ENCODE results near the gene IL18RAP.

IL18RAP gene

GRCh38 chr2:102424754-102425153 lies 1.8 kb downstream of the IL18RAP start:
- H3K27me3 ChIP-seq (ENCODE audit: low read length): no peaks in the 10 kb centered on the region
- no peaks in the 10 kb centered on the region for H3K9me2 ChIP-seq (replicated peaks; ENCODE audit: insufficient read depth, low read length)
- H3K9ac ChIP-seq (ENCODE audit: low read length): no peak overlapping the region
- no peak overlapping the region for H3K4me2 ChIP-seq (ENCODE audit: low read depth, low read length, poor library complexity, severe bottlenecking)
- H2AFZ ChIP-seq (ENCODE audit: low read depth, low read length, severe bottlenecking): no peak overlapping the region
- no peaks in the 10 kb centered on the region for H4K20me1 ChIP-seq (ENCODE audit: low read depth, low read length)
- no peak overlapping the region for H3K27ac ChIP-seq (ENCODE audit: low read depth, low read length)
- H3K4me3 ChIP-seq (ENCODE audit: insufficient read depth, low read length, poor library complexity, severe bottlenecking): no peak overlapping the region
- no peaks in the 10 kb centered on the region for H3K9me3 ChIP-seq (ENCODE audit: insufficient read depth, low read length)
- no peaks in the 10 kb centered on the region for H3K79me2 ChIP-seq (ENCODE audit: insufficient read depth, low read length)
- no peaks in the 10 kb centered on the region for H3K36me3 ChIP-seq (ENCODE audit: low read length)
- no peak for TF ChIP-seq CTCF (IDR thresholded peaks at IDR 0.05; ENCODE audit: insufficient read depth, low read length, poor library complexity, severe bottlenecking)
- no peak for TF ChIP-seq EZH2phosphoT487 (conservative IDR thresholded peaks at IDR 0.05; ENCODE audit: low read length)
- no peaks in the 10 kb centered on the region for H3F3A ChIP-seq (ENCODE audit: insufficient read depth)

- H3F3A ChIP-seq (ENCODE audit: insufficient read depth): no peaks in the 10 kb centered on the region
- H3K4me3 ChIP-seq (ENCODE audit: insufficient read depth, low read length, poor library complexity, severe bottlenecking): no peak overlapping the region
Observed at GRCh38 chr2:102425441-102426132, 2.6 kb downstream of the IL18RAP start.

GRCh38 chr2:102427249-102427648 lies 4.3 kb downstream of the IL18RAP start:
- H3K79me2 ChIP-seq (ENCODE audit: insufficient read depth, low read length): no peaks in the 10 kb centered on the region
- H3K36me3 ChIP-seq (ENCODE audit: low read length): no peaks in the 10 kb centered on the region
- H3K27ac ChIP-seq (ENCODE audit: low read depth, low read length): no peak overlapping the region
- no peak overlapping the region for H3K4me3 ChIP-seq (ENCODE audit: insufficient read depth, low read length, poor library complexity, severe bottlenecking)
- H2AFZ ChIP-seq (ENCODE audit: low read depth, low read length, severe bottlenecking): no peak overlapping the region
- TF ChIP-seq CTCF (IDR thresholded peaks at IDR 0.05; ENCODE audit: insufficient read depth, low read length, poor library complexity, severe bottlenecking): no peak
- TF ChIP-seq EZH2phosphoT487 (conservative IDR thresholded peaks at IDR 0.05; ENCODE audit: low read length): no peak
- H4K20me1 ChIP-seq (ENCODE audit: low read depth, low read length): no peaks in the 10 kb centered on the region
- H3K4me2 ChIP-seq (ENCODE audit: low read depth, low read length, poor library complexity, severe bottlenecking): no peak overlapping the region
- no peak overlapping the region for H3K9ac ChIP-seq (ENCODE audit: low read length)
- H3K27me3 ChIP-seq (ENCODE audit: low read length): no peaks in the 10 kb centered on the region
- no peaks in the 10 kb centered on the region for H3F3A ChIP-seq (ENCODE audit: insufficient read depth)
- no peaks in the 10 kb centered on the region for H3K9me3 ChIP-seq (ENCODE audit: insufficient read depth, low read length)
- no peaks in the 10 kb centered on the region for H3K9me2 ChIP-seq (replicated peaks; ENCODE audit: insufficient read depth, low read length)

More at GRCh38 chr2:102425441-102426132, 2.6 kb downstream of the IL18RAP start:
- Histone ChIP-seq H4K20me1 (ENCODE audit: low read depth, low read length) (no peaks in the 10 kb centered on the region), H3K27ac (ENCODE audit: low read depth, low read length) (no peak overlapping the region), H3K9me2 (replicated peaks; ENCODE audit: insufficient read depth, low read length) (no peaks in the 10 kb centered on the region), H3K4me2 (ENCODE audit: low read depth, low read length, poor library complexity, severe bottlenecking) (no peak overlapping the region), H2AFZ (ENCODE audit: low read depth, low read length, severe bottlenecking) (no peak overlapping the region), H3K36me3 (ENCODE audit: low read length) (no peaks in the 10 kb centered on the region), H3K27me3 (ENCODE audit: low read length) (no peaks in the 10 kb centered on the region), H3K79me2 (ENCODE audit: insufficient read depth, low read length) (no peaks in the 10 kb centered on the region), H3K9ac (ENCODE audit: low read length) (no peak overlapping the region), H3K9me3 (ENCODE audit: insufficient read depth, low read length) (no peaks in the 10 kb centered on the region)
- no peak for TF ChIP-seq EZH2phosphoT487 (conservative IDR thresholded peaks at IDR 0.05; ENCODE audit: low read length)
- TF ChIP-seq CTCF (IDR thresholded peaks at IDR 0.05; ENCODE audit: insufficient read depth, low read length, poor library complexity, severe bottlenecking): no peak

Measured in SU-DHL-6 (cell line).